KMS-11 (cell line): ENCODE data around the gene WNT4.

ENCODE experiments used
- H2AFZ ChIP-seq: fragments of 200-600 bp; sonication (generic); 2 replicates; pipeline ENCODE4 v1.6.1; 2016; ENCODE audit warnings: antibody characterized with exemption, mixed run types, low read depth
- H3K27ac ChIP-seq: fragments of 200-600 bp; sonication (generic); 2 replicates; pipeline ENCODE4 v1.6.1; 2016; ENCODE audit warnings: mild to moderate bottlenecking, mixed run types
- H3K27me3 ChIP-seq: fragments of 200-600 bp; sonication (generic); 2 replicates; pipeline ENCODE4 v1.6.1; 2017; ENCODE audit warnings: mild to moderate bottlenecking, low read depth, mixed run types, moderate library complexity; ENCODE audit not compliant: insufficient read depth
- H3K36me3 ChIP-seq: fragments of 200-600 bp; sonication (generic); 2 replicates; pipeline ENCODE4 v1.6.1; 2017; ENCODE audit warnings: mild to moderate bottlenecking, mixed run types; ENCODE audit not compliant: insufficient read depth
- H3K4me1 ChIP-seq: fragments of 200-600 bp; sonication (generic); 2 replicates; pipeline ENCODE4 v1.6.1; 2016; ENCODE audit warnings: mild to moderate bottlenecking, low read depth, mixed run types; ENCODE audit not compliant: poor library complexity, severe bottlenecking
- H3K4me2 ChIP-seq: fragments of 200-600 bp; sonication (generic); 2 replicates; pipeline ENCODE4 v1.7.0; 2016; ENCODE audit warnings: mild to moderate bottlenecking, mixed run types
- H3K4me3 ChIP-seq: fragments of 200-600 bp; sonication (generic); IDR thresholded peaks from 2 replicates; pipeline ENCODE4 v1.6.1; 2017; ENCODE audit warnings: low read depth, low read length, mixed read lengths; ENCODE audit not compliant: insufficient read depth
- H3K79me2 ChIP-seq: fragments of 200-600 bp; sonication (generic); 2 replicates; pipeline ENCODE4 v1.6.1; 2016; ENCODE audit warnings: low read depth, mixed run types; ENCODE audit not compliant: insufficient read depth
- H3K9ac ChIP-seq: fragments of 200-600 bp; sonication (generic); 2 replicates; pipeline ENCODE4 v1.6.1; 2016; ENCODE audit warnings: mild to moderate bottlenecking, mixed run types
- H4K20me1 ChIP-seq: fragments of 200-600 bp; sonication (generic); 2 replicates; pipeline ENCODE4 v1.6.1; 2016; ENCODE audit warnings: mild to moderate bottlenecking, mixed run types; ENCODE audit not compliant: insufficient read depth
- TF ChIP-seq, protein P1 (sequence below): fragments of 200-600 bp; sonication (generic); conservative IDR thresholded peaks from 2 replicates; pipeline ENCODE4 v1.6.1; 2017; ENCODE audit warnings: low read depth, mild to moderate bottlenecking, antibody characterized with exemption, low read length, moderate library complexity, mixed read lengths

The WNT4 gene

DNA sequence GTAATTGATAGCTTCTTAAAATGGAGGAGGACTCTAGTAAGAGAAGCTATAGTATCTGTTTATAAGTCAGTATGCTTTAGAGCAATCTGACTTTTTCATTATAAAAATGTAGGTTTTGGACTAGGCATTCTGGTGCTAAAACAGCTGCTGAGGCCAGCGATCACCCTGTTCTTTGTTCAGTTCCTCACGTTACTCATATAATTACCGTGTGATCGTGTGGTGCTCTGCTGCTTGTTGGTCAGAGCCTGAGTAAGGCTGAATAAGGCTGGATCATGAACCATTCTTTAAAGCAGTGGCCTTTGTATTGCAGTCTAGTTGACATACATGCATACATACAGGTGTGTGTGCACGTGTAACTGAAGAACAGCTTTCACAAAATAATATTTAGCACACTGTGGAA is 65.2 kb downstream of the WNT4 start:
- Histone ChIP-seq H3K27me3 (no peaks in the 10 kb centered on the region), H2AFZ (no peak overlapping the region), H3K9ac (no peak overlapping the region), H3K79me2 (peaks cover 91% of the 10 kb centered on the region), H3K4me1 (peaks cover 16% of the 10 kb centered on the region), H3K4me2 (no peak overlapping the region), H3K27ac (no peak overlapping the region), H3K36me3 (no peaks in the 10 kb centered on the region), H3K4me3 (no peak overlapping the region), H4K20me1 (peaks cover 50% of the 10 kb centered on the region)
- TF ChIP-seq, protein P1, sequence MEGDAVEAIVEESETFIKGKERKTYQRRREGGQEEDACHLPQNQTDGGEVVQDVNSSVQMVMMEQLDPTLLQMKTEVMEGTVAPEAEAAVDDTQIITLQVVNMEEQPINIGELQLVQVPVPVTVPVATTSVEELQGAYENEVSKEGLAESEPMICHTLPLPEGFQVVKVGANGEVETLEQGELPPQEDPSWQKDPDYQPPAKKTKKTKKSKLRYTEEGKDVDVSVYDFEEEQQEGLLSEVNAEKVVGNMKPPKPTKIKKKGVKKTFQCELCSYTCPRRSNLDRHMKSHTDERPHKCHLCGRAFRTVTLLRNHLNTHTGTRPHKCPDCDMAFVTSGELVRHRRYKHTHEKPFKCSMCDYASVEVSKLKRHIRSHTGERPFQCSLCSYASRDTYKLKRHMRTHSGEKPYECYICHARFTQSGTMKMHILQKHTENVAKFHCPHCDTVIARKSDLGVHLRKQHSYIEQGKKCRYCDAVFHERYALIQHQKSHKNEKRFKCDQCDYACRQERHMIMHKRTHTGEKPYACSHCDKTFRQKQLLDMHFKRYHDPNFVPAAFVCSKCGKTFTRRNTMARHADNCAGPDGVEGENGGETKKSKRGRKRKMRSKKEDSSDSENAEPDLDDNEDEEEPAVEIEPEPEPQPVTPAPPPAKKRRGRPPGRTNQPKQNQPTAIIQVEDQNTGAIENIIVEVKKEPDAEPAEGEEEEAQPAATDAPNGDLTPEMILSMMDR, result no peak

DNA sequence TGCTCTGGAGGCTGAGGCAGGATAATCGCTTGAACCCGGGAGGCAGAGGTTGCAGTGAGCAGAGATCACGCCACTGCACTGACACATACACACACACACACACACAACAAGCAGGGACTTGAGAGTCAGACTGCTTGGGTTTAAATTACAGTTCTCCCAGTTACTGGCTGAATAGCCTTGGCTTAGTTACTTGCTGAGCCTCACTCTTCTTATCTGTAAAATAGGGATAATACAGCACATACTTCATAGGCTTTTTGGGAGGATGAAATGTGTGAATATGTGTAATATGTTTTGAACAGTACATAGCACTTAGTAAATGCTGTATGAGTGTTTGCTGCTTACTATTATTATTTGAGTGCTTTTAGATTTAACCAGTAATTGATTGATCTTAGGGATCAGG is 66.6 kb downstream of the WNT4 start:
- TF ChIP-seq, protein P1, result no peak

DNA sequence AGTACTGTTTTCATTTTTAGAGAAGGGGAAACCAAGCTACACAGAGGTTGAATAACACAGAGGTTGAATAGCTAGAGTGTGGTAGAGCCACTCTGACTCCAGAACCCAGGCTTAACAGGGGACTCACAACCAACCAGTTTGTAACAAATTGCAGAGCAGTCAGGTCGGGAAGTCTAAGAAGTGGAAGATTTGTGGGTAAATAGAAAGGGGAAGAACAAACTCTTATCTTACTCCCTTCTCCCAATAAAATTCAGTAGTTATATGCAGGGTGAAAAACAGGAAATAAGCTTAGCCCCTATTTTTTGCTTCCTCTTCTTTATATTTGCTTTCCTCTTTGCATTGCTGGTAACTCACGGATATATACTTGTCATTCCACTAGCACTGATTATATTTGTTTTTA is 67.2 kb downstream of the WNT4 start:
- Histone ChIP-seq H3K27ac (no peak overlapping the region), H3K4me3 (no peak overlapping the region), H2AFZ (no peak overlapping the region), H3K4me1 (peaks cover 21% of the 10 kb centered on the region), H4K20me1 (peaks cover 61% of the 10 kb centered on the region), H3K79me2 (peaks cover 93% of the 10 kb centered on the region), H3K9ac (no peak overlapping the region), H3K4me2 (no peak overlapping the region), H3K27me3 (no peaks in the 10 kb centered on the region), H3K36me3 (no peaks in the 10 kb centered on the region)
- TF ChIP-seq, protein P1, result no peak

More for the DNA sequence above, 66.6 kb downstream of the WNT4 start:
- peaks cover 93% of the 10 kb centered on the region for H3K79me2 ChIP-seq
- H3K4me1 ChIP-seq, result peaks cover 21% of the 10 kb centered on the region
- peaks cover 57% of the 10 kb centered on the region for H4K20me1 ChIP-seq
- H3K9ac ChIP-seq, result no peak overlapping the region
- no peaks in the 10 kb centered on the region for H3K27me3 ChIP-seq
- no peak overlapping the region for H3K27ac ChIP-seq
- no peak overlapping the region for H3K4me2 ChIP-seq
- H2AFZ ChIP-seq, result no peak overlapping the region
- H3K4me3 ChIP-seq, result no peak overlapping the region
- H3K36me3 ChIP-seq, result no peaks in the 10 kb centered on the region

DNA sequence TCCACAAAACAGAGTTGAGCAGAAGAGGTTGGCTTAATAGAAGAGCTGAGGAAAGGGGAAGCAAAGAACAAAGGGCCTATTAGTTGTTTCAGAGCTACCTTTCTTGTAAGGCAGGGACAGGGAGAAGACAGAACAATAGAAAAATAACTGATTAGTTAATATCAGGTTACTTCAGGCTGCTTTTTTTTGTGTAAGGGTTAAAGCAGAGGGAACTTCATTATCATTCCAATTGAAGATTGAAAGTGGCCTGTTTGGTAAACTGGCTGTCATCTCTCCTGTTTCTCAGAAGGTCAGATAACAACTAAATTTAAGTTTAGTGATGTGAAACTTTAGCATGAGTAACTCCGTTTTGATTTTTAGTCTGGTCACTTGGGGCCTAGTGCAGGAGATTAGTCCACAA is 68.1 kb downstream of the WNT4 start:
- no peak overlapping the region for H3K4me3 ChIP-seq
- peaks cover 66% of the 10 kb centered on the region for H4K20me1 ChIP-seq
- peaks cover 99% of the 10 kb centered on the region for H3K79me2 ChIP-seq
- no peaks in the 10 kb centered on the region for H3K27me3 ChIP-seq
- no peaks in the 10 kb centered on the region for H3K36me3 ChIP-seq
- TF ChIP-seq, protein P1, result no peak
- H3K4me1 ChIP-seq, result peaks cover 21% of the 10 kb centered on the region
- H3K4me2 ChIP-seq, result no peak overlapping the region
- no peak overlapping the region for H3K27ac ChIP-seq
- H2AFZ ChIP-seq, result no peak overlapping the region
- H3K9ac ChIP-seq, result no peak overlapping the region
